RPMI8226 (cell line): ENCODE data around the gene S100A16.
A peak's percentile ranks its signal among the peaks of the same experiment; 100 is the strongest.
"Not testable (repeated sequence)": the region's sequence is repeated elsewhere in the genome, so short reads cannot be mapped to it uniquely, and the experiment has no call there.

Experiments
- DNase-seq: peaks from one replicate; pipeline ENCODE4 v3.0.0-alpha.2; 2015

S100A16 gene, protein sequence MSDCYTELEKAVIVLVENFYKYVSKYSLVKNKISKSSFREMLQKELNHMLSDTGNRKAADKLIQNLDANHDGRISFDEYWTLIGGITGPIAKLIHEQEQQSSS

DNA sequence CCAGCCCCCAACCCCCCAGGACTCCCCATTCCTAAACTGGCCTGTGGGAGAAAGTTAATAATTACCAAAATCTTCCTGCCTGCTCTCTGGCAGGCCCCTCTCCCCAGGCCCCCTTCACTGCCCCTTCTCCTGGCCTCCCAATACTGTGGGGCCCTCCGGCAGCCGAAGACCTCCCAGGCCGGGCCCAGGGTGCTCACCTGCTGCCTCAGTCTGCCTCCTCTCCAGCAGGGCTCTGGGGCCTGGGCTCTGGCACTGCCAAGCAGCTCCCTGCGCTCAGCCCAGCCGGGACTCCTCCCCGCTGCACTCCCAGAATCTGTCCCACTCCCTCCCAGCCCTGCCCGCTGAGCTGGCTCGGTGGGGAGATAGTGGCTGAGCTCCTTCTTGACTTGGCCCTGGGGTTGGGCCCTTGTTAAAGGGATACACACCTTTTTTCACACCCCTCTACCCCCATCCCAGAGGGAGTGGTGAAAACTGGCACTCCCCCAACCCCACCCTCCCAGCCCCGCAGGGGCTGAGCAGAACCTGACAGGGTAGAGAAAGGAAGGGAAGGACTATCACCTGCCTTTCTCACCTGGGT, at the start of gene S100A16:
Gene S100A16 (minus strand): TSS at position 383 of the 577 bp plus-strand sequence. CDS start 4,986 bp downstream, outside the sequence.
- DNase-seq, result no peak

DNA sequence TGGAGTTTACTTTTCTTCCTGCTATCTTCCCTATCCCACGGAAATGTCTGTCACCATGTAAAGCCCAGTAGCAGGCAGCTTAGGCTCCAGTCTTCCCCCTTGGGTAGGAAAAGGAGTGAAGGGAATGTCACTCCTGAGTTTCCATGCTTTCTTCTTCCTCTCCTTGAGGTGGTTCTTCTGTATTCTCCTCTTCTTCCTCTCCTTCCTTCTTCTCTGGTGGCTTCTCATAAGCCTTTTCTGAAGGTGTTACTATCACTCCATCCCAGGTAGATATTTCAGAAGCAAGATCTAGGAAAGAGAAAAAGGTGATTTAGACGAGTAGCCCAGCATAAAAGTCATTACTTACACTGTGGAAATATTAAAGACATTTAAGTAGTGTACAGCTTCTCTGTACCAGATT, 49.3 kb upstream of the S100A16 start:
- no peak for DNase-seq

DNA sequence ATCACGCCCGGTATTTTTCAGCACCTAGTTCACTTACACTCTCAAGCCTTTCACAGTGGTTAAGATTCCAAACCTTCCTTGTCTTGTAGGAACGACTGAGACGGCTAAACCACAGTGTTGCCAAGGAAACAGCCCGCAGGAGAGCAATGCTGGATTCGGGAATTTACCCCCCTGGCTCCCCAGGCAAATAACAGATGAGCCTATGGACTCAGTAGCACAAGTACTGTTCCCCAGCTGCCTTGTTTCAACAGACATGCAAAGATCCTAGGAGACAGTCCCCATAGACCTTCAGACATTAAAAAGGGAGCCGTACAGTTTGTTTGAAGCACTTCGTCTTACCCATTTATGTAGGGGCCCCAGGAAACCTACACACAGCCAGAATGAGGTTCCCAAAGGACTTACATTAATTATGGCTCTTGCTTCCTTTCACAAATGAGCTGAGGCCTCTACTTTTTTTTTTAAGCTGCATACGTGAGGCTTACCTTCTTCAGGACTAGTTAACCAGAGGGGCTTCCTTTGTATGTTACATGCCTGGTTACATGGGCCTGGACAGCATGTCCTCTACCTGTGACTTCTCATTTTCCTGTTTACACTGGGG, 48.3 kb upstream of the S100A16 start:
- no peak for DNase-seq

DNA sequence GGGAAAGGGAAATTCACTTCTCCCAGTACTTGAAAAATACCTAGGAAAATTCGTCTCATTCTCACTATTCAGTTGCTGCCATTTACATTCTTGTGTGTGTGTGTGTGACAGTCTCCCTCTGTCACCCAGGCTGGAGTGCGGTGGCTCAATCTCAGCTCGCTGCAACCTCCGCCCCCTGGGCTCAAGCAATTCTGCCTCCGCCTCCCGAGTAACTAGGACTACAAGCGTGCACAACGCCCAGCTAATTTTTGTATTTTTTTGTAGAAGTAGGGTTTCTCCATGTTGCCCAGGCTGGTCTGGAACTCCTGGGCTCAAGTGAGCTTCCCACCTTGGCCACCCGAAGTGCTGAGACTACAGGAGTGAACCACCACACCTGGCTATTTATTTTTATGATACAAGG, 46.7 kb upstream of the S100A16 start:
- no peak for DNase-seq

DNA sequence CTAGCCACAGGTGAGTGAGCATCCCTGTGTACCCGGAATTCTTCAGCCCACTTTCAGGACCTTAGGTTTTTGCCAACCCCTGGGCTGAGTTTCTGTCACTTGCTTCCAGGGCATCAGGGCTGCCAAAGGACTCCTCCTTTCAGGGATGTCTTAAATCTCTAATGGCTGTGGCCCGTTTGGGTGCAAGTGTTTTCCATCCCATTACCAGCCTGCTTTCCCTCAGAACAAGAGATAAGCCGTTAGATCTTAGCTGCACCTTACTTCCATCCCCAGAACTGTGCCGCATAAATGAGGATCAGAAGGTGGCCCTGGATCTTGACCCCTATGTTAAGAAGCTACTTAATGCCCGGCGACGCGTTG, 46.2 kb upstream of the S100A16 start:
- no peak for DNase-seq

DNA sequence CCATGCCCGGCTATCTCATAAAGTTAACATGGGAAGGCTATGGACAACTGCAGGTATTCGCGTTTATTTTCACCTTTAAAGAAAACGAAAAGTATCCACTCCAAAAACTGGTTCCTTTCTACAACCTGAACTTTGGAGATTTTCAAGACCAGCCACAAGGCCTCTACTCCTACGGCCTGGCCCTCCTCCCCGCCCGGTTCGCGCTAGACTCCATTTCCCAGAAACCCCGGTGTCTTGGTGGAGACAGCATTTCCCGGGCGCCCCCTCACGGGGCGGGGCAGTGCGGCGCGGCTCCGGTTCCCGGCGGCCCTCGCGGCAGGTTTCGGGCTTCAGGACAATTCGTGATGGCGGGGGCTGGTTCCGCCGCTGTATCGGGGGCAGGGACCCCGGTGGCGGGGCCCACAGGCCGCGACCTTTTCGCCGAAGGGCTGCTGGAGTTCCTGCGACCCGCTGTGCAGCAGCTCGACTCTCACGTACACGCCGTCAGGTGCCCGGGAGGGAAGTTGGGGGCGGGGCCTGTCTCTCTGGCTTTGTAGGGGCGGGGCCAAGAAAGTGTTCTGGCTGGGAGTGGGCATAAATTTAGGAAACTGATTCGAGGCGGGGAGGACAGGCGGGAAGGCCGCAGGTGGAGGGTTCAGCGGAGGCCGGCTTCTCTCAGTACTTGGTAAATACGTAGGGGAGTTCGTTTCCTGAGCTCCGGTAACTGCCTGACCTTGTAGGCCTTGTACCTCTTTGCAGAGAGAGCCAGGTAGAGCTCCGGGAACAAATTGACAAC, 45.6 kb upstream of the S100A16 start, which contains the start of gene SNAPIN:
Gene SNAPIN (plus strand): TSS at position 304 of the 775 bp plus-strand sequence. CDS start 41 bp downstream, at position 345.
- DNase-seq, result peak; percentile 97

DNA sequence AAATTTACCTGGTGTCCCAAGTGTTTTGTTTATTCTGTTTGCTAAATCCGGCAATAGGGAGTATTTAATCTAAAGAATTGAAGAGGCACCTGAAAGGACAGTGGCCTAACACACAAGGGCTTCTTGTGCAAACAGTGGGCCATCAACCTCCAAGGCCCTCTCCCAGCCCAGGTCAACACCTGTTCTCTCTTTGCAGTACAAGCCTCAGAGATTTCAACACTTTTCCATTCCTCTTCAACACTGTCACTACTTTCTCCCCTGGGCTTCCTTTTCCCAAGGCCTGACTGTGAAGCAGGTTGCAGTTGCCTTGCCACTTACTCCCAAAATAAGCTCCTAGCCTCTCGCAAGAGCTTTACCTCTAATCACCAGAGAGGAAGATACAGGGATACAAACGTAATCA, 42.4 kb upstream of the S100A16 start:
- no peak for DNase-seq

DNA sequence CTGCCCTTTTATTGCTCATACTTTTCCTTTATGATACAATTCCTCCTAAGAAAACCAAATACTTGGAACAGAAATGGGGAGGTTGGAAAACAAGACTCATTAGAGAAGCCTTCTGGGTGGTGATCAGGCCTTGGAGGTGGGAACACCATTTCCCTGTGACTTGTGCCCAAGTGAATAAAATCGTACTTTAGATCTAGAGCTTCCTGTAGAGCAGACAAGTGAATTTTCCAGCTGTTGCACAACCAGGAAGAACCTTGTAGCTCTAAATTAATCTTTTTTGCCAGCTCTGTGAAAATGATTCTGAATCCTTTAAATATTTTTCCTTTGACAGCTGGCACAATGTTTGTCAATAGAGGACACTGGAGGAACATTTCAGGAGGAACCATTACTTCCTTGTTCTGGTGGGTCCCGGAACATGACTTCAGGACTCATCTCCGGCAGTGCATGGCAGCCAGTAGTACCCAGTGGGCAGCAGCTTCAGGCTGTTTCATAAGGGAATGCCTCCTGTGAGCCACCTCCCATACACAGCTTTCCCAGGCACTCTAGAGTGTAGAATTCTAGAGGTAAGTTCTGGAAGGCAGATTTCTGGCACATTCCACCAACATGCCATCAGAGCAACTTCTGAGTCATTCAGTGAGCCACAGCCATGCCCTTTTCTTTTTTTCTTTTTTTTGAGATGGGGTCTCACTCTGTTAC, 40.0 kb upstream of the S100A16 start:
- DNase-seq, result no peak

DNA sequence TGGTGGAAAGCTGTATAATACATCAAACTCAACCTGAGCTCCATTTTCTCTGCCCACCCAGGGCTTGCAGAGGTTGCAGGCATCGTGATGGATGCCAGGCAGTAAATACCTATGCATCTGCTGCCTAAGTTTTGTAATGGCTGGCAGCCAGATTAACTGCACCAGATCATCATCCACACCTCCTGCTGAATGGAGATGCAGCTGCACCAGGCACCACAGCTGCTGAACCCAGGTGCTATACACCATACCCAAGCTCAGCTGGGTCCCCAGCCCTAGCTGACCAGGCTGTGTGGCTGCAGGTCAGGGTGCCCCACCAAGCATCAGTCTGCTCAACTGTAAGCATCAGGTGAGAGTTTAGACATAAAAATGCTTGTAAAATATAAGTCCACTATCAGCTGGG, 38.8 kb upstream of the S100A16 start:
- DNase-seq, result peak; percentile 84

DNA sequence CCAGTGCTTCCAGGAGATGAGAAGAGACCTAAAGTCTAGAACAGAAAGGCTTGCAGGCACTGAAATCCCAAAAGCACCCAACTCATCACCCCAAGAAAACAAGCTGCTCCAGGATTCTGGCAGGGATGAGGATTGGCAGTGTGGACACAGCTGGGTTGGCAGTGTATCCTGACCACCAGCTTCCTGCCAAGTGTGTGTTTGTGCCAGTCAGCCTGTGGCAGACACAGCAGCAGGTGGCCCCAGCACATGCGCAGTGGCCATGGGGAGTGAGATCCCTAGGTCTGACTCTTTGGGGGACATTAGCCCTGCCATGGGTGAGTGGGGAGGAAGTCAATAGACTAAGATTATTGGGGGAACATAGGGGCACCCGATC, 36.9 kb upstream of the S100A16 start:
- peak; percentile 86 for DNase-seq

DNA sequence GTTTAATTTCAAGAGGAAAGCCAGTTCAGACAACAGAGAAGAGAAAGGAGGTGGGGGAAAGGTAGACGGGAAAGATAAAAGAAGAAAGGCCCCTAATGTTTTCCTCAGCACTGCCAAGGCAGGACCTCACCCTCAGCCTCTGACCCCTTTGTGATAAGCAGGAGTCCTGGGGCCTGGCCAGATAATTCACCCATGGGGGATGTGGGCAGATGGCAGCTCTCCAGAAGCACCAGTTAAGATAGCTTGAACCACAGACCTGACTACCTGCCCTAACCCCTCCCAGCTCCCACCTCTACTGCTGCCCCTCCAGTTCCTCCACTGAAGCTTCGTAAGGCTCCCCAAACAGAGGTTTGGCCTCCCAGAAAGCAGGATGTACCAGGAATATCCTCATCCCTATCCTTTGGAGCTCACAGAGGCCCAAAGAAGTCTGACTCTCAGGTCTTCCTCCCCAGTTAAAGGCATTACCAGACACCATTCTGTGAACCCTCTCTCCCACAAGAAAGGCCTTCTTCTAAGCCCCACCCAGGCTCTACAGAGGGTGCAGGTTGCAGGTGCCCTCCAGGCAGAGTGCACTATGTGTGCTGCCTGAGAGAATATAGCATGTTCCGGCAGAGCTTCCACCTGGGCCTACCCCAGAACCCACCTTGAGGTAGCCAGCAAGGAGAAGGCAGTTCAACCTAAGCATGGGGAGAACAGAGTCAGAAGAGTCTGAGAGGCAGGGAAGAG, 36.4 kb upstream of the S100A16 start:
- peak; percentile 69 for DNase-seq

DNA sequence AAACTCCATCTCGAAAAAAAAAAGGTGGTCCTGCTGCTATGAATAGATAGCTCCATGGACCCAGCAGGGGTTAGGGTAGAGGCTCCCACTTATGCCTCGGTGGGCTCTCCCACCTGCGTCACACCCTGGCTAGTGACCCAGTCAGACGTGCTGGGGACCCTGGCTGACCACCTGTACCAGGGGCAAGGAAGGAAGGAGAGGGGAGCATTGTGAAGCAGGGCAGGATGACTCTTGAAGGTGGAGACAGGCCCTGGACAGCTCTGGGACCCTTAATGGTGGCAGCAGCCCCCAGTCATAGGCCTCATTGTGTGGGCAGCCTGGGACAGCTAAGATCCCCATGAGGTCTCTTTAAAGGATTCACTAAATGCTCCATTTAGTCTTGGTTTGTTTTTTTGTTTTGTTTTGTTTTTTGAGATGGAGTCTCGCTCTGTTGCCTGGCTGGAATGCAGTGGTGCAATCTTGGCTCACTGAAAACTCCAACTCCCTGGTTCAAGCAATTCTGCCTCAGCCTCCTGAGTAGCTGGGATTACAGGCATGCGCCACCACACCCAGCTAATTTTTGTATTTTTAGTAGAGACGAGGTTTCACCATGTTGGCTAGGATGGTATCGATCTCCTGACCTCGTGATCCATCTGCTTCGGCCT, 35.2 kb upstream of the S100A16 start:
- DNase-seq, result no peak

DNA sequence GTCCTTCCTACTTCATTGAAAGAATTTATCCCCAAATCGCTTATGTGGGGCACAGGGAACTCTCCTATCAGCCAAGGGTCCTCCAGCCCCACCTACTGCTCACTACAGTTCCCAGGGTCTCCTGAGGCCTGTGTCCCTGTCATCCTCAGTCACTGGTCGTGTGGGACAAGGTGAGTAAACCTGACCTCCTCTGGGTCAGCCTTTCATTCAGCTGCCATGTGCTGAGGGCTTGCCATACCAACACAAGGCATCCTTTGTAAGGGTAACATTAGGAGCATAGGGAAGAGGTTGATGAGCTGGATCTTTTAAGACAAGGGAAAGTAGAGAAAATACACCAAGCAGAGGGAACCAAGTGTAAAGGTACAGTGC, 34.4 kb upstream of the S100A16 start:
- DNase-seq, result no peak

DNA sequence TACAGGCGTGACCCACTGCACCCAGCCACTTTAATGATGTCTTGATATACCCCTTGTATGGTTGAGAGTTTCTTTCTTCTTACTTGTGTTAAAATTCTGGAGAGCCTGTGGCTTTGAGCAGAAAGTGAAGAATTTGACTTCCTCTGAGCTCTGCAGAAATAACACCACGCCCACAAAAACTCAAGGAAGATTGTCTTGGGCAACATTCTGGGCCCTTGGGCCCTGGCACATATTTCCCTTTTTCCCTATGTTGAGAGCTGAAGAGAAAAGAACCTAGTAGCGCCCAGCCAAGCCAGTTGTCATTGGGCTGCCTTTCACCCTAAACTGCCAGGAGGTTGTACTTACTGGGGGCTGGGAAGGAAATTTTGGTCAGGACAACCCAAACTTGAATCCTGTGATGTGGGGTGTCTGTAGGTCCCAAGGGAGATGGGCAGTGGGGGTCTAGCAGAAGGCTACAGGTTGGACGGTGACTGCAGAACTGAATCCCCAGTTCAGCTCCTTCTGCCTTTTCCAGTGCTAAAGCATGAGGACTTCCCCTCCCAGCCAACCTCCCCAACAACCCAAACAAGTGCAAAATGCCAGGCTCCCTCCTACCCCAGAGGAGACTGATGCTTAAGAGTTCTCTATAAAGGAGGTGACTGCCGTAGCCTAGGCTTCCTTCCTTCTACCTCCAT, 33.9 kb upstream of the S100A16 start:
- no peak for DNase-seq

DNA sequence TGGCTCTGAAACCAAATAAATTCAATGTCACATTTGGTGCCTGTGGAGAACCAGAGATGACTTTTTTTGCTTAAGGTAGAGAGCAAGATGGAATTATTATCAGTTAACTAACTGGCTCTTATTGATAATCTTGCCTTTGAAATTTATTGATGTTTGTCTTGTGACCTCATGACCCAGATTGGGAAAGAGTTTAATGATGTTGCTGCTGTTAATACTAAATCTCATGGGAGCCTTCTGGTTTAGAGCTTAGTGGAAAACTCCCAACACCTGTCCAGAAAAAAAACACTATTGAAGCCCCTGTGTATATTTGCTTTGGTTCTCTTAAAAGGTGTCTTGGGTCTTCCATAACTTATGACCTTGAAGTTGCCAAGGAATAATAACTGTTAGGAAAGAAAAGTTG, 30.9 kb upstream of the S100A16 start:
- no peak for DNase-seq

DNA sequence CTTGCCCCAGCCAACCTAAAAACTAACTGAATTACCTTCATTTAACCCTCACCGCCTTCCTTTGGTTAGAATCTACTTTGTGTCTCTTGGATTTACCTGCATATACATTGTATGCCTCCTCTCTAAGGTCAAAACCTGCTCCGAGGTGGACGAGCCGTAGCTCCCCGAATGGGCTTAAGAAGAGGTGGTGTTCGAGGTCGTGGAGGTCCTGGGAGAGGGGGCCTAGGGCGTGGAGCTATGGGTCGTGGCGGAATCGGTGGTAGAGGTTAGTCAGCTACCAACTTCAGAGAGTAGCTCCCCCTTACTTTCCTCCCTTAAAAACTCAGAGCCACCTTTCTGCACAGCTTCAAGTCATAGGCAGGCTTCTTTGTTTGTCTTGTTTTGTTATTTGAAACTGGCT, 30.2 kb upstream of the S100A16 start:
- no peak for DNase-seq

DNA sequence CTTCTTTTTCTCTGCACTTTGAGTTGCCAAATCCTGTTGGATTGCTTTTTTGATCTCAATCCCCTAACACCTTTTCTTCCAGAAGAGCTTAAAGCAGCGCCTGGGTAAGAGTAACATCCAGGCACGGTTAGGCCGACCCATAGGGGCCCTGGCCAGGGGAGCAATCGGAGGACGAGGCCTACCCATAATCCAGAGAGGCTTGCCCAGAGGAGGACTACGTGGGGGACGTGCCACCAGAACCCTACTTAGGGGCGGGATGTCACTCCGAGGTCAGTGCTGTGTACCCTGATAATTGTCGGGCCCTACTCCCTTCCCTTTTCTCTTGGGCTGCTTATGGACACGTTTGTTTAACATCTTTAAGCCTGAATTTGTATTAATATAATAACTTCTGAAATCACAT, 29.2 kb upstream of the S100A16 start:
- no peak for DNase-seq

DNA sequence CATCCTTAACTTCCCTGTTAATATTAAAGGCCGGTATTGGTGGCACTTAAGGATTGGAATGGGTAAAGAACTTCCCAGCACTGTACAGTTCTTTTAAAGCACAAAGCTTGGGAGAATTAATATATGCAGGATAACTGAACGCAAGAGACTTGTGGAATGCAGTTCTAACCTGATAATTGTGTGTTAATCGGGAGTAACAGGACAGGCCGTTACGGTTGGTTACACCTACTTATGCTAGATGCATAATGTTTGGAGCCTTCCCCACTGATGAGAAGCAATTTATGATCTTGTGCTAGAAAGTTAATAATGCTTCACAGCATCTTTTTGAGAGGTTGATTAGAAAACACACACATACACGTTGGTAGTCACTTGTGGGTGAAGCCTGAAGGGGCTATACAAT, 27.9 kb upstream of the S100A16 start:
- DNase-seq, result no peak

DNA sequence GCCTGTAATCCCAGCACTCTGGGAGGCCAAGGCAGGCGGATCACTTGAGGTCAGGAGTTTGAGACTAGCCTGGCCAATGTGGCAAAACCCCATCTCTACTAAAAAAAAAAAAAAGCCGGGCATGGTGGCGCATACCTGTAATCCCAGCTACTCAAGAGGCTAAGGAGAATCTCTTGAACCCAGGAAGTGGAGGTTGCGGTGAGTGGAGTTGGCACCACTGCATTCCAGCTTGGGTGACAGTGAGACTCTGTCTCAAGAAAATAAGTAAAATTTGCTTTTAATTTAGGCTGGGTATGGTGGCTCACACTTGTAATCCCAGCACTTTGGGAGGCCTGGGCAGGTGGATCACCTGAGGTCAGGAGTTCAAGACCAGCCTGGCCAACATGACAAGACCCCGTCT, 27.3 kb upstream of the S100A16 start:
- not testable (repeated sequence) for DNase-seq

DNA sequence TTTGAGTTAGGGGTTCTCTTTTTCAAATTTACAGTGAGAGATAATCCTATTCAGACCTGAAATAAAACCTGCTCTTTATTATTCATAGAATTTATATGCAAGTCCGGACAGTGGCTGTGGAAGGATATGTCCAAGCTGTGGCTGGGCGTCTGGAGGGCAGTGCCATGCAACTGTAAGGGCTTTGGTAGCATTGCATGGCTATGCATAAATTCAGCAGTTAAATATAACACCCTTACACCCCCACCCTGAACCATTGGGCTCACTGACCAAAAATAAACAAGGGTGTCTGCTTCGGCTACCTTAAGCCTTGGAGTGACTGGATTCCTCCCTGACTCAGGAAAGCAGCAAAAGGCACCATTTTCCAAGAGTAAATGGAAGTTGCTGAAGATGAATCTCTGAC, 26.3 kb upstream of the S100A16 start:
- DNase-seq, result no peak

DNA sequence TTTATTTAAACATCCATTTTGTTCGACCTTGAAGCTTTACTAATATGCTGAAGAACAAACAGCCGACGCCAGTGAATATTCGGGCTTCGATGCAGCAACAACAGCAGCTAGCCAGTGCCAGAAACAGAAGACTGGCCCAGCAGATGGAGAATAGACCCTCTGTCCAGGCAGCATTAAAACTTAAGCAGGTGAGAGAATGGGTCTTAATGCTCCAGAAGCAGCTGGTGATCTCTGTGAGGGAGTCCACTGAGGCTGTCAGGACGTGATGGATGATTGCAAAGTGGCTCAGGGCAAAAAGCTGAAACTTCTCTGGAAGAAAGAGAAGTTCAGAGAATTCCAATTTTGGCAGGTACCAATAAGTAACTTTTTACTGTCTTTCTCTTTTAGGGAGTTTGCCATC, 25.3 kb upstream of the S100A16 start:
- DNase-seq, result no peak

DNA sequence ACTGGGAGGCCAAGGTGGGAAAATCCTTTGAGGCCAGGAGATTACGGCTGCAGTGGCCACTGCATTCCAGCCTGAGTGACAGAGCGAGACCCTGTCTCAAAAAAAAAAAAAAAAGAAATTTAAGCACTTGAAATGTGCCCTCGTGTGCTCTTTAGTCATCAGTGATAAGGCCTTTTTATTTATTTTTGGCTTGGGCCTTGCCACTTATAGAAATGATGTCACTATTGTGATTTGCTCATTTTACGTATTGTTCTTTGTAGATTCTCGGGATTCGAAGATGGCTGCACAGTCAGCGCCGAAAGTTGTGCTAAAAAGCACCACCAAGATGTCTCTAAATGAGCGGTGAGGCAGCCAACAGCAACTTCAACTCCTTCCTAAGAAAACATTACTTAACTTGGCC, 23.4 kb upstream of the S100A16 start:
- no peak for DNase-seq
